Pancreas (tissue), 10 donors: ENCODE measurements around the gene SLC13A3. TPM values are rescaled to one million over a fixed set of nuclear protein-coding genes. Genes with fewer than 3 reads are reported as not detected.
A peak's percentile ranks its signal among the peaks of the same experiment; 100 is the strongest.

ENCODE experiments used
- ATAC-seq, 4 donors: fragments of 200-7000 bp; cut with Tn5 transposase; one replicate each; pipeline versions ENCODE4 v1.8.0 to v1.9.1; 2020; ENCODE audit warnings: mild to moderate bottlenecking in 4 of 4, moderate library complexity in 4 of 4
- DNase-seq, 6 donors: peaks; one replicate each; pipeline ENCODE4 v3.0.0-alpha.2; 2020
- FAIRE-seq: peaks from 2 replicates; lab custom pipeline; 2012; peaks lifted over from hg19 to GRCh38; lab: Jason Lieb, UNC
- H3K27ac ChIP-seq, 4 donors: fragments of 200-600 bp; sonication (generic); 1 replicate in 3 of 4; 2 replicates in 1 of 4; pipeline versions ENCODE4 v1.5.0 to v1.8.0; 2020
- H3K27me3 ChIP-seq, 4 donors: fragments of 200-600 bp; one replicate each; pipeline ENCODE4 v1.8.0; 2021
- H3K36me3 ChIP-seq, 3 donors: fragments of 200-600 bp; sonication (generic) in 1 of 3; one replicate each; pipeline versions ENCODE4 v1.5.0 to v1.8.0; 2020 to 2021
- H3K4me1 ChIP-seq, 3 donors: fragments of 200-600 bp; one replicate each; pipeline ENCODE4 v1.8.0; 2021
- H3K4me3 ChIP-seq, 4 donors: fragments of 200-600 bp; sonication (generic) in 2 of 4; one replicate each; pipeline versions ENCODE4 v1.5.0 to v1.8.0; 2020 to 2021
- H3K9me3 ChIP-seq, 4 donors: fragments of 200-600 bp; one replicate each; pipeline ENCODE4 v1.8.0; 2021
- CTCF ChIP-seq, 4 donors: fragments of 200-600 bp; sonication (generic) in 3 of 4; IDR thresholded peaks; one replicate each; pipeline versions ENCODE4 v1.5.0 to v1.8.0; 2021; ENCODE audit warnings: antibody characterized with exemption in 4 of 4
- WGBS, 2 donors: extraction: QIAGEN DNeasy Blood & Tissue Kit; methylation state at CpG; one replicate each; pipeline ENCODE4 v1.1.7; 2013; 5-methylcytosine and 5-hydroxymethylcytosine counted together
- intact Hi-C, 3 donors: fragments of 100-400 bp; cut with DNase I; formaldehyde crosslinking; loops; one replicate each; pipeline versions ENCODE4 v1.11.1 to v1.14.2; 2022
- polyA plus RNA-seq, 2 donors: library from polyadenylated mRNA; stranded (reverse); fragments of 200-250 nt; gene quantifications; one replicate each; pipeline ENCODE4 v1.2.3, GENCODE V29; 2013
- total RNA-seq, 6 donors: library from RNA; stranded (reverse); fragmentation: NEBNext Ultra II Directional in 4 of 6; extraction: Animal tissue kit (Norgen Biotek cat#: 25700) in 4 of 6; gene quantifications; one replicate each; pipeline versions ENCODE4 v1.2.1 to v1.2.4, GENCODE V29; 2021 to 2023
- donor health status: healthy with polysubstance abuse.
- donor health status: DM: no; HTN: no; CAD: no; lungs with moderate emphysema.
- donor health status: DM: no; HTN: no; CAD: no.
- donor health status: control.
- donor health status: control.
- donor health status: Bipolar disorder and iron deficiency.
- donor health status: DM: yes; HTN: yes; CAD: no.
- donor health status: DM: no; HTN: no; CAD: no.
- donor health status: DM: no; HTN: no; CAD: no.
- donor health status: DM: yes; HTN: yes; CAD: no.

Gene SLC13A3
- total and polyA plus RNA-seq, 8 donors, result 0.68 to 7.8 (median 4.7) TPM

GRCh38 chr20:46563860-46564221 lies 87.4 kb downstream of the SLC13A3 start:
- H3K27ac ChIP-seq, result no peak overlapping the region
- no peaks in the 10 kb centered on the region for H3K36me3 ChIP-seq
- H3K4me3 ChIP-seq, result no peak overlapping the region
- H3K4me1 ChIP-seq, result peaks cover 0 to 8% (median 4%) of the 10 kb centered on the region in 3 donors
- no peaks in the 10 kb centered on the region for H3K9me3 ChIP-seq
- DNase-seq (no peak), ATAC-seq (no peak), FAIRE-seq (no peak)
- H3K27me3 ChIP-seq, result no peaks in the 10 kb centered on the region
- WGBS, 2 donors, result 84 to 92% methylated on average over 2 of the region's 2 CpGs
- no peak for TF ChIP-seq CTCF (IDR thresholded peaks at IDR 0.05)
- intact Hi-C loops, result no loop called here

GRCh38 chr20:46563170-46563859 lies 87.9 kb downstream of the SLC13A3 start:
- no peaks in the 10 kb centered on the region for H3K9me3 ChIP-seq
- ATAC-seq (no peak), FAIRE-seq (no peak), DNase-seq (no peak)
- H3K4me1 ChIP-seq, result peaks cover 0 to 3% (median 0%) of the 10 kb centered on the region in 3 donors
- H3K27ac ChIP-seq, result peak overlapping the region in 2 of 4 donors; percentile 15 to 28
- no peak overlapping the region for H3K4me3 ChIP-seq
- intact Hi-C loops, result no loop called here
- no peaks in the 10 kb centered on the region for H3K27me3 ChIP-seq
- 87 to 91% methylated on average over 16 of the region's 16 CpGs for WGBS, 2 donors
- no peak for TF ChIP-seq CTCF (IDR thresholded peaks at IDR 0.05)
- H3K36me3 ChIP-seq, result no peaks in the 10 kb centered on the region

GRCh38 chr20:46562373-46563169 lies 88.7 kb downstream of the SLC13A3 start:
- H3K4me3 ChIP-seq, result peak overlapping the region in 2 of 4 donors; percentile 15 to 19
- 15 to 16% methylated on average over 19 of the region's 19 CpGs for WGBS, 2 donors
- no peaks in the 10 kb centered on the region for H3K4me1 ChIP-seq
- H3K27ac ChIP-seq, result peak overlapping the region in 2 of 4 donors; percentile 15 to 28
- no peaks in the 10 kb centered on the region for H3K27me3 ChIP-seq
- ATAC-seq (peak; percentile 87 to 97 (median 94)), DNase-seq (peak in 5 of 6 donors; percentile 52 to 73 (median 62)), FAIRE-seq (no peak)
- intact Hi-C loops, result no loop called here
- no peaks in the 10 kb centered on the region for H3K36me3 ChIP-seq
- H3K9me3 ChIP-seq, result no peaks in the 10 kb centered on the region
- peak; percentile 75 to 91 (median 89) for TF ChIP-seq CTCF (IDR thresholded peaks at IDR 0.05)

DNA sequence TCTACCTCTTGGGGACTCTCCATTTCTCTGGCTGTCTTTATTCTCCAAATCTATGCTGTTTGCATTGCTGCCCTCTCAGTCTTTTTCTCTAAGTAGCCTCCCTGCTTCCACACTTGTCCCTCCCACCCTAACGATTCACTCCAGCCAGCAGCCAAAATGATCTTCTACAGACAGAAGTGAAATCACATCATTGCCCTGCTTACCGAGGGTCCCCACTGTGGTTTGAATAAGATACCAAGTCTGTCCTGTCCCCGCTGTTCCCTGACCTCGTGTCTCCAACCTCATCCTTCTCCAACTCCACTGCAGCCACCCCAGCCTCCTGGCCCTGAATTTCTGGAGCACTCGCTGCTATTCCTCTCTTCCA lies 89.3 kb downstream of the SLC13A3 start:
- DNase-seq (no peak), FAIRE-seq (no peak), ATAC-seq (no peak)
- no peaks in the 10 kb centered on the region for H3K36me3 ChIP-seq
- H3K4me3 ChIP-seq, result peak overlapping the region in 2 of 4 donors; percentile 15 to 19
- H3K4me1 ChIP-seq, result no peaks in the 10 kb centered on the region
- TF ChIP-seq CTCF (IDR thresholded peaks at IDR 0.05), result no peak
- H3K9me3 ChIP-seq, result no peaks in the 10 kb centered on the region
- 46% methylated on average over 5 of the region's 5 CpGs for WGBS, 2 donors
- no peak overlapping the region for H3K27ac ChIP-seq
- no peaks in the 10 kb centered on the region for H3K27me3 ChIP-seq
- intact Hi-C loops, result no loop called here
